ENCODE measurements around the gene USP4. TPM values are rescaled to one million over a fixed set of nuclear protein-coding genes. Genes with fewer than 3 reads are reported as not detected.
A peak's percentile ranks its signal among the peaks of the same experiment; 100 is the strongest.

The USP4 gene
- polyA plus RNA-seq, 3 donors = 68.6 to 125 (median 78.9) TPM

- H3K9me3 Mint-ChIP-seq = no peaks in the 10 kb centered on the region
- H3K27me3 Mint-ChIP-seq (ENCODE audit: low read depth in 3 of 3) = no peaks in the 10 kb centered on the region
- no peak overlapping the region for H3K4me3 ChIP-seq (replicated peaks in 1 of 3; ENCODE audit: low read depth in 2 of 3, low read length in 3 of 3)
- peaks cover 99% of the 10 kb centered on the region for H3K79me2 ChIP-seq (ENCODE audit: insufficient read depth, low read length)
- H3K4me1 ChIP-seq (ENCODE audit: control insufficient read depth in 1 of 2, insufficient read depth in 2 of 2, low read length in 2 of 2) = peaks cover 16 to 30% of the 10 kb centered on the region in 2 donors
- H2AFZ ChIP-seq (ENCODE audit: insufficient read depth, low read depth, low read length, poor library complexity, severe bottlenecking) = no peak overlapping the region
- H3K4me3 Mint-ChIP-seq = no peak overlapping the region
- peak overlapping the region in 1 of 2 donors; percentile 65 for H3K27ac ChIP-seq (ENCODE audit: low read depth in 1 of 2, low read length in 2 of 2)
- no peak overlapping the region for H3K4me2 ChIP-seq (replicated peaks; ENCODE audit: extremely low read depth, low read length, poor library complexity, severe bottlenecking)
- WGBS (ENCODE audit: insufficient coverage) = 92% methylated on average over 4 of the region's 6 CpGs
- H3K36me3 Mint-ChIP-seq = peaks cover 80 to 97% of the 10 kb centered on the region in 2 donors
- intact Hi-C loops (cut with micrococcal nuclease) = loop anchor here in 1 of 2 donors (5.0 kb wide), 1 partner anchor 33 kb away; no protein-coding TSS in a partner anchor
- no peaks in the 10 kb centered on the region for H3K9me3 ChIP-seq (replicated peaks in 1 of 2; ENCODE audit: control insufficient read depth in 1 of 2, insufficient read depth in 1 of 2, low read length in 2 of 2)
- H3K9ac ChIP-seq (ENCODE audit: insufficient read depth, low read length, poor library complexity, severe bottlenecking) = no peak overlapping the region
- H3K27me3 ChIP-seq (ENCODE audit: control insufficient read depth in 2 of 2, insufficient read depth in 2 of 2, low read length in 2 of 2) = no peaks in the 10 kb centered on the region
- H4K20me1 ChIP-seq (ENCODE audit: insufficient read depth, low read length) = peaks cover 100% of the 10 kb centered on the region
- TF ChIP-seq, protein P1, sequence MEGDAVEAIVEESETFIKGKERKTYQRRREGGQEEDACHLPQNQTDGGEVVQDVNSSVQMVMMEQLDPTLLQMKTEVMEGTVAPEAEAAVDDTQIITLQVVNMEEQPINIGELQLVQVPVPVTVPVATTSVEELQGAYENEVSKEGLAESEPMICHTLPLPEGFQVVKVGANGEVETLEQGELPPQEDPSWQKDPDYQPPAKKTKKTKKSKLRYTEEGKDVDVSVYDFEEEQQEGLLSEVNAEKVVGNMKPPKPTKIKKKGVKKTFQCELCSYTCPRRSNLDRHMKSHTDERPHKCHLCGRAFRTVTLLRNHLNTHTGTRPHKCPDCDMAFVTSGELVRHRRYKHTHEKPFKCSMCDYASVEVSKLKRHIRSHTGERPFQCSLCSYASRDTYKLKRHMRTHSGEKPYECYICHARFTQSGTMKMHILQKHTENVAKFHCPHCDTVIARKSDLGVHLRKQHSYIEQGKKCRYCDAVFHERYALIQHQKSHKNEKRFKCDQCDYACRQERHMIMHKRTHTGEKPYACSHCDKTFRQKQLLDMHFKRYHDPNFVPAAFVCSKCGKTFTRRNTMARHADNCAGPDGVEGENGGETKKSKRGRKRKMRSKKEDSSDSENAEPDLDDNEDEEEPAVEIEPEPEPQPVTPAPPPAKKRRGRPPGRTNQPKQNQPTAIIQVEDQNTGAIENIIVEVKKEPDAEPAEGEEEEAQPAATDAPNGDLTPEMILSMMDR (IDR thresholded peaks at IDR 0.05) = no peak
- H3K27ac Mint-ChIP-seq = peak overlapping the region in 4 of 7 donors; percentile 17 to 78 (median 35)
- peaks cover 63 to 93% of the 10 kb centered on the region in 2 donors for H3K36me3 ChIP-seq (replicated peaks in 1 of 2; ENCODE audit: control insufficient read depth in 1 of 2, insufficient read depth in 2 of 2, low read length in 2 of 2)
- peaks cover 30% of the 10 kb centered on the region for H3K4me1 Mint-ChIP-seq
- DNase-seq = no peak
Measured at GRCh38 chr3:49370585-49371290, 30.9 kb upstream of the USP4 start.

DNA sequence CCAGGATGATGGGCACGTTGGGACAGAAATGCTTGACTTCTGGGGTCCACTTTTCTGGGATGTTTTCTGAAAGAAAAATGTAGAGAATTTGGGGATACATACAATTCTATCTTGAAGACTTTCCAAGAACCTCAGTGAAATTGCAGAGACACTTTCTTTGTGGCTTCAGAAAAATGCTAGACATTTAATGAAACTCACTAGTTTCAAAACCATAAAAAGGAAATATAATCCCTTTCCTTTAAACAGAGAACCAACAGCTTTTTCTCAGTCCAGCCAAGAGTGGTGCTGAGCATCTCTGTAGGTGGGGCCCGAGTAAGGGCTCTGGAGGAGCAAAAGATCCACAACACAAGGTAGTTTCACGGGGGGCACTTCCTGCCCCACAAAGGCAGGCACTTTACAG is 22.7 kb upstream of the USP4 start:
- Histone ChIP-seq H3K4me2 (replicated peaks; ENCODE audit: extremely low read depth, low read length, poor library complexity, severe bottlenecking) (no peak overlapping the region), H2AFZ (ENCODE audit: insufficient read depth, low read depth, low read length, poor library complexity, severe bottlenecking) (no peak overlapping the region), H4K20me1 (ENCODE audit: insufficient read depth, low read length) (peaks cover 90% of the 10 kb centered on the region), H3K9me3 (replicated peaks in 1 of 2; ENCODE audit: control insufficient read depth in 1 of 2, insufficient read depth in 1 of 2, low read length in 2 of 2) (no peaks in the 10 kb centered on the region), H3K27me3 (ENCODE audit: control insufficient read depth in 2 of 2, insufficient read depth in 2 of 2, low read length in 2 of 2) (no peaks in the 10 kb centered on the region), H3K4me3 (replicated peaks in 1 of 3; ENCODE audit: low read depth in 2 of 3, low read length in 3 of 3) (no peak overlapping the region), H3K36me3 (replicated peaks in 1 of 2; ENCODE audit: control insufficient read depth in 1 of 2, insufficient read depth in 2 of 2, low read length in 2 of 2) (peaks cover 65 to 87% of the 10 kb centered on the region in 2 donors), H3K4me1 (ENCODE audit: control insufficient read depth in 1 of 2, insufficient read depth in 2 of 2, low read length in 2 of 2) (peaks cover 13 to 19% of the 10 kb centered on the region in 2 donors), H3K79me2 (ENCODE audit: insufficient read depth, low read length) (peaks cover 86% of the 10 kb centered on the region), H3K9ac (ENCODE audit: insufficient read depth, low read length, poor library complexity, severe bottlenecking) (no peak overlapping the region), H3K27ac (ENCODE audit: low read depth in 1 of 2, low read length in 2 of 2) (peak overlapping the region in 1 of 2 donors; percentile 54)
- no peak for DNase-seq
- intact Hi-C loops (cut with micrococcal nuclease) = no loop called here
- peak overlapping the region in 6 of 7 donors; percentile 46 to 78 (median 66) for H3K27ac Mint-ChIP-seq
- WGBS (ENCODE audit: insufficient coverage) = no CpG with 5 or more reads among the region's 3 CpGs
- H3K4me1 Mint-ChIP-seq = peaks cover 18% of the 10 kb centered on the region
- H3K9me3 Mint-ChIP-seq = peaks cover 0 to 2% (median 0%) of the 10 kb centered on the region in 7 donors
- TF ChIP-seq, protein P1 (IDR thresholded peaks at IDR 0.05) = no peak
- H3K27me3 Mint-ChIP-seq (ENCODE audit: low read depth in 3 of 3) = peaks cover 0 to 2% (median 0%) of the 10 kb centered on the region in 3 donors
- H3K4me3 Mint-ChIP-seq = no peak overlapping the region
- H3K36me3 Mint-ChIP-seq = peaks cover 71 to 91% of the 10 kb centered on the region in 2 donors

All from CD14-positive monocyte (primary cell).